Brain microvascular endothelial cell (primary cell): ENCODE measurements around the gene LPAR2.
"Not testable (repeated sequence)": the region's sequence is repeated elsewhere in the genome, so short reads cannot be mapped to it uniquely, and the experiment has no call there.

Experiments
- DNase-seq: peaks from one replicate; pipeline ENCODE4 v3.0.0-alpha.2; 2020
- H3K27ac ChIP-seq: fragments of 250-450 bp; sonication (Bioruptor Pico); 2 replicates; pipeline ENCODE4 v1.5.1; 2020; ENCODE audit warnings: mild to moderate bottlenecking, moderate library complexity
- H3K27me3 ChIP-seq: fragments of 250-450 bp; sonication (Bioruptor Pico); replicated peaks from 2 replicates; pipeline ENCODE4 v1.5.1; 2020; ENCODE audit warnings: mild to moderate bottlenecking
- H3K36me3 ChIP-seq: fragments of 250-450 bp; sonication (Bioruptor Pico); replicated peaks from 2 replicates; pipeline ENCODE4 v1.5.1; 2020; ENCODE audit warnings: mild to moderate bottlenecking
- H3K4me3 ChIP-seq: 2 replicates; pipeline ENCODE4 v1.5.1; 2011; ENCODE audit warnings: low read depth, mild to moderate bottlenecking, control low read depth, low read length, moderate library complexity
- CTCF ChIP-seq: IDR thresholded peaks from 2 replicates; pipeline ENCODE4 v1.5.1; 2011; ENCODE audit warnings: low read depth, mild to moderate bottlenecking, moderate library complexity, low read length, control low read depth, inconsistent platforms; ENCODE audit errors: missing control alignments
- in situ Hi-C: cut with HindIII; loops from 2 replicates; pipeline ENCODE4 v1.10.0; 2017; ENCODE audit warnings: low sequenced_read_pairs, low pct_ligation_motif_present

The LPAR2 gene

GRCh38 chr19:19602713-19603324 is 25.2 kb downstream of the LPAR2 start:
- TF ChIP-seq CTCF = no peak
- no peaks in the 10 kb centered on the region for H3K27me3 ChIP-seq
- in situ Hi-C loops = no loop called here
- no peaks in the 10 kb centered on the region for H3K36me3 ChIP-seq
- no peak for DNase-seq
- no peak overlapping the region for H3K4me3 ChIP-seq
- H3K27ac ChIP-seq = no peak overlapping the region

- Histone ChIP-seq H3K27ac (no peak overlapping the region), H3K4me3 (no peak overlapping the region), H3K36me3 (no peaks in the 10 kb centered on the region), H3K27me3 (no peaks in the 10 kb centered on the region)
- in situ Hi-C loops = no loop called here
- TF ChIP-seq CTCF = no peak
- no peak for DNase-seq
Measured at GRCh38 chr19:19602136-19602712, 25.8 kb downstream of the LPAR2 start.

- DNase-seq = no peak
- no peak overlapping the region for H3K27ac ChIP-seq
- no peaks in the 10 kb centered on the region for H3K27me3 ChIP-seq
- no peak overlapping the region for H3K4me3 ChIP-seq
- in situ Hi-C loops = no loop called here
- H3K36me3 ChIP-seq = no peaks in the 10 kb centered on the region
- TF ChIP-seq CTCF = no peak
Measured at GRCh38 chr19:19600793-19601330, 27.2 kb downstream of the LPAR2 start.

- H3K4me3 ChIP-seq, H3K27me3 ChIP-seq, H3K36me3 ChIP-seq, H3K27ac ChIP-seq, DNase-seq, in situ Hi-C loops: not testable (repeated sequence)
Measured at GRCh38 chr19:19598728-19599451, 29.1 kb downstream of the LPAR2 start.

- no peak overlapping the region for H3K27ac ChIP-seq
- in situ Hi-C loops = no loop called here
Measured at GRCh38 chr19:19597809-19598306, 30.2 kb downstream of the LPAR2 start.

More at GRCh38 chr19:19597809-19598306, 30.2 kb downstream of the LPAR2 start:
- no peak overlapping the region for H3K4me3 ChIP-seq
- H3K36me3 ChIP-seq = no peaks in the 10 kb centered on the region
- no peaks in the 10 kb centered on the region for H3K27me3 ChIP-seq
- DNase-seq = no peak
- TF ChIP-seq CTCF = no peak
